ENCODE measurements around the gene ZNF398.
"Not testable (repeated sequence)": the region's sequence is repeated elsewhere in the genome, so short reads cannot be mapped to it uniquely, and the experiment has no call there.

The ZNF398 gene

DNA sequence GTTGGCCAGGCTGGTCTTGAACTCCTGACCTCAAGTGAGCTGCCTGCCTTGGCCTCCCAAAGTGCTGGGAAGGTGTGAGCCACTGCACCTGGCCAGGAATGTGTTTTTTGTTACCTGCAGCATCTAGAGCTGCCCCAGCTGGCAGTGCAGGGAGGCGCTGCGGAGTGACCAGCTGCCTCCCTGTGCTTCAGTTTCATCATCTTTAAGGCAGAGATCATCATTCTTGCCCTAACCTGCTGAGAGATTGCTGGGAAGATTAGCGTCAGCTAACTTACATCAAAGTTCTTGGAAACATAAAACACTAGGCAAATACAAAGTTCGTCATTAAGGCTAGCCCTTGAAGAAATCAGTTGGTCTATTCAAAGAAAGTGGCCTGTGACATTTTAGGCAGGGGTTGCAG lies 50.4 kb downstream of the ZNF398 start:
- DNase-seq (ENCODE audit: low read depth): no peak

DNA sequence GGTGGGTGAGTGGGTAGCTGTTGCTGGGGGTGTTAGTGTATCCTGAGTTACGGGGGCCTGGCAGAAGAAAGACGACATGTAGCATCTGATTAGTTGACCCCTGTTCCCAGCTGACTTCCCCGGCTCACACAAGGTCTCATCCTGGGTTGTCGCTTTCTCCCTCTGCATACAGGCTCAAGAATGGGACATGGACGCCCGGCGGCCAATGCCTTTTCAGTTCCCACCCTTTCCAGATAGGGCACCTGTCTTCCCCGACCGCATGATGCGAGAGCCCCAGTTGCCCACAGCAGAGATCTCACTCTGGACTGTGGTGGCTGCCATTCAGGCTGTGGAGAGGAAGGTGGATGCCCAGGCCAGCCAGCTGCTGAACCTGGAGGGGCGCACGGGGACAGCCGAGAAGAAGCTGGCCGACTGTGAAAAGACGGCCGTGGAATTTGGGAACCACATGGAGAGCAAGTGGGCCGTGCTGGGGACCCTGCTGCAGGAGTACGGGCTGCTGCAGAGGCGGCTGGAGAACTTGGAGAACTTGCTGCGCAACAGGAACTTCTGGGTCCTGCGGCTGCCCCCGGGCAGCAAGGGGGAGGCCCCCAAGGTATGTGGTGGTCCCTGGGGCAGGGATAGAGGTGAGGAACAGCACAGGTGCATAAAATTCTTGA lies 51.0 kb downstream of the ZNF398 start:
- DNase-seq (ENCODE audit: low read depth): no peak

DNA sequence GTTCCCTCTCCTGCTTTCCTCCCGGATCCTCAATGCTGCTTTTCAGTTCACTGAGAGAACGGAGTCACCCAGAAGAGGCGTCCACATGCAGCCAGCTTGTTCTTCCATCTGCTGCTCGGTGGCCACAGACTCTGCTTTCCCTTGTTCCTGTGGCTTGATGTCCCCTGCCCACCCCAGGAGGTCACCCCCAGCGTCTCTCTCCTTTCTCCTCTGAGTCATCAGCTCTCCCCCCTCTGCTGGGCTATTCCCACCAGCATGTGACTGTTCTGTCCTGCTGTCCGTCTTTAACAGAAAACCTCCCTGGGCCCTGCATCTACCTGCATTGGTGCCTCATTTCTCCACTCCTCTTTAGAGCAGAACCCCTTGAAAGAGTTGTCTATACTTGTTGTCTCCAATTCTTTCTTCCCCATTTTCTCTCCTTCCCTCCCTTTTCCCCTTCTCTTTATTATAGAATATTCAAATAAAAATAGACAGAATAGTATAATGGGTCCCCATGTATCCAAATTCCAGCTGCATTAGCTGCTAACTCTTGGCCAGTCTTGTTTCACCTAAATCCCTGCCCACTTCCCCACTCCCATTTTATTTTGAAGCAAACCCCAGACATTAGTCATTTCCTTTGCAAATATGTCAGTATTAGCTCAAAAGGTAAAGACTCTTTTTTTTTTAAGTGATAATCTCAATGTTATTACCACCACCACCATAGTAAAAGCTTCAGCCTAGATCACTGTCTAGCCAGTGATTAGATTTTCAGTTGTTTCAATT lies 52.2 kb downstream of the ZNF398 start:
- DNase-seq (ENCODE audit: low read depth): no peak

DNA sequence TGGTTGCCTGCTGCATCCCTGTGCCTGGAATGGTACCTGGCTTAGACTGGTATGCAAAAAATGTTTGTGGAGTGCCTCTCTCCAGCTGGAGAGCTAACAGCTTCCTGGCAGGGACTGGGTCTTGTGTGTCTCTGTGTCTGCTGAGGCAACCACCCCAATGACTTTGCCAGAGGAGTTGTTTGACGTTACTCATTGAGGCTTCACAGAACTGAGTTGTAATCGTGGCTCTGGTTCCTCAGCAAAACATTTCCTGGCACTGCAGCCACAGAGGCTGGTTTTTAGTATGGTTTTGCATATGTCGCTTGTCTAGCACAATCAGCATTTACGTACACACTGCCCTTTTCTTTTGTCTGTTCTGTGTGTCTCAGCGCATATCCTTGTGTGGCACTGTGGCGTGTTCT lies 55.6 kb downstream of the ZNF398 start:
- DNase-seq (ENCODE audit: low read depth): no peak

DNA sequence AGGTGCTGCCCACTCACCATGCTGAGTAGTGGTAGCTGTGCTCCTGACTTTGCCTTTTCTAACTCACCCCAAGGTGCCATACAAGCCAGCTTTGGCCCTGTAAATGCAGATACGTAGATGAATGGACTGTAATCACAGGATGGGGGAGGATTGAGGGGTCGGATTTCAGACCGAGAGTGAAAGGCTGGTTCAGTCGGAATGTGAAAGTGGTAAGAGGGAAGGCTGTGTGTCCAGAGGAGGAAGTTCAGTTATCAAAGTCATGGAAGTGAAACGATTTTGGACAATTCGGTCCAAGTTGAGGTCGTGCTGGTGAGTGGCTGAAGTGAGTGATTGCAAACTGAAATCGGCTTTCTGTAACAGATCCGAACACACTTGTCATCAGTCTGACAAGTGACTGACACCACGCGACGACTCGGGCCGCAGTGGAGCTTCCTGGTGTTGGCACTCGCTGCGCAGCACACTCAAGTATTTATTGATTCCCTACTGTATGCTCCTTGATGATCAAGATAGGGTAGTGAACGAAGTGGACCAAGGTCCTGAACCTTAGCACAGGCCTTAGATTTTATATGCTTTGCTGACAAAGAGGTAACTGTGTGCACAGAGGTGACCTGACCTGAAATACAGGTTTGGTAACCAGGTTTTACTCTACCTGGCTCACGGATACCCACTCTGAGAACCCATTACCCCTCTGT lies 58.6 kb downstream of the ZNF398 start:
- DNase-seq (ENCODE audit: low read depth): no peak

DNA sequence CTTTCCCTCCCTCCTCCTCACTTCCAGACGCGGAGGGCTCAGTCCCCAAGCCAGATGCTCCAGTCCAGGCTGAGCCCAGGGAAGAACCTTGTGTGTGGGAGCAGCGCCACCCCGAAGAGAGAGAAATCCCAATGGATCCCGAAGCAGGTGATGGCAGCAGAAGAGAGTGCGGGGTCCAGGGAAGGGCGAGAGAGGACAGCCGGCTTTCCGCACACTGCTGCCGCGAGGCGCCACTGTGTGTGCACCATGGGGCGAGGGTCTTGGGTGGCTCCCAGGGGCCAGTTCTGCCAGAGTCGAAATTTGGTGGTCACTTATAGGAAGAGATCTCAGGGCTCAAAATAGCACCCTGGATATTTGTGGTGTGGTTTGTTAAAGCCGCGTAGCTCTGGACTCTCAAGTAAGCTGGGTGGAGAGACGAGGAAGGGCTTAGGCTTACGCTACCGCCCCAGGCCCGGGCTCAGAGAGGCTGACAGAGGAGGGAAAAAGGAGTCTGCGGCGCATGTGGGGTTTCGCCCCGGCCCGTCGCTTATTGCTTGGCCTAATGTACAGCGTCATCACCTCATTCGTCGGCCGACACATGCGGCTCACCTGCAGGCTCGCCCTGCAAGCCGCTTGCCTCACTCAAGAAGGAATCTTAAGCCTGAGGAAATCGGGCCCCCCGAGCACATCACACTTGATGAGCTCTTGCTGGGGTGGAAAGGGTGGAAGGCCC lies 60.2 kb downstream of the ZNF398 start:
- DNase-seq (ENCODE audit: low read depth): no peak

DNA sequence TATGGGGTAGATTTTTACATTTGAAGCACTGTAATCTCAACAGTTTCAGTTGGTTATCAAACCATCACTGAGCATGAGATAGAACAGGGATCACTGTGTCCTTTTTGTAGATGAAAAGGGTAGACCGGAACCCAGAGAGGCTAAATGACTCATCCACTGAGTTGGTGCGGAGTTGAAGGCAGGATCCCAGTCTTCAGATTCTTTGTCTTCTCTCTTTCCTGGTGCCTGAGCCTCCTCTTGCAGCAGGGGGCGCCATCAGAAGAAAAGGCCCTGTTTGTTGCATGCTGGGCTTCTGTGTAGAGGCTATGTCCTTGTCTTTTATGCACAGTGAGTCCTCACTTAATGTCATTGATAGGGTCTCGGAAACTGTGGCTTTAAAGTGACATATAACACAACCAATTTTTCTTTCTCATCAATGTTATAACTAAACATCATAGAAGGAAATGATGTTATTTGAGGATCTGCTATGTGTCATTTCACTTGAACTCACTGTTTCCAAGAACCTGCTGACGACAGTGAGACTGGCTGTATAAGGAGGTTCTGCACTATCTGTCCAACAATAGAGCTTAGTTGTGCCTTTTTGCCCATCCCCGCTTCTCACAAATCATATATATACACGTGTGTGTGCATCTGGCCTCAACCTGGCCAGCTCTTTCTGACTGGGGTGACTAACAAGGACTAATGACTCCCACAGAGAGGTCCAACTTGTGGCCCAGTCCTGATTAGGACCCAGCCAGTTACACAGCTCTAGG lies 62.4 kb downstream of the ZNF398 start:
- no peak for DNase-seq (ENCODE audit: low read depth)

DNA sequence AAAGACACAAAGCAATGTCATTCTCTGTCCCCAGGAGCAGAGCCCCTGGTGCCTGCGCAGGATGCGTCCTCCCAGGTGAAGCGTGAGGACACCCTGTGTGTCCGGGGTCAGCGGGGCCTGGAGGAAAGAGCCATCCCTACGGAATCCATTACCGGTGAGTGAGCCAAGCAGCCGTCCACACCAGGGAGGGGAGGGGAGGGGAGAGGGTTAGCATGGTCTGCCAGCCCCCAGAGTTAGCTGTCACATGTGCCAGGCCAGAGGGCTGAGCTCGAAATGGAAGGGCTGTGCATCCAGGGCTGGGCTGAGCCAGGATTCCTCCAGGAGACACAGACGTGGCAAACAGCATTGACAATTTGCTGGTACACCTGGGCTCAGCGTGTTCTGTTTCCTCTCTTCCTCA lies 63.3 kb downstream of the ZNF398 start:
- no peak for DNase-seq (ENCODE audit: low read depth)

DNA sequence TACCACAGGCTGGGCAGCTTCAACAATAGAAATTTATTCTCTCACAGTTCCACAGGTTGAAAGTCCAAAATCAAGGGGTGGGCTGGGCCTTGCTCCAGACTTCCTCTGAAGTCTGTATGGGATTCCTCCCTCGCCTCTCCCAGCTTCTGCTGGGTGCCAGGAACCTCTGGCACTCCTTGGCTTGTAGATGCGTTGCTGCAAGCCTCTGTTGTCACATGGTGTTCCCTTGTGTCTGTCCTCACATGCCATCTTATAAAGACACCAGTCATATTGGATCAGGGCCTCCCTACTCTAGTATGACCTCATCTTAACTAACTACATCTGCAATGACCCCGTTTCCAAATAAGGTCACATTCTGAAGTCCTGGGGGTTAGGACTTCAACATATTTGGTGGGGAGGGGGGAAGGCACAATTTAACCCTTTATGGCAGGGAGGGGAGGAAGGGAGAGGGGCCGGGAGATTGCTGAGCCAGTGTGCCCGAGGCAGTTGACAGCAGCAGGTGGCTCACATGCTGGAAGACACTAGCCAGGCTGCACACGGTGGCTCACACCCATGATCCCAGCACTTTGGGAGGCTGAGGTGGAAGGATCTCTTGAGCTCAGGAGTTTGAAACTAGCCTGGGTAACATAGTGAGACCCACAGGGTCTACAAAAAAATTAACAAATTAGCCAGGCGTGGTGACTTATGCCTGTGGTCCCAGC lies 66.9 kb downstream of the ZNF398 start:
- peak; percentile 37 for DNase-seq (ENCODE audit: low read depth)

DNA sequence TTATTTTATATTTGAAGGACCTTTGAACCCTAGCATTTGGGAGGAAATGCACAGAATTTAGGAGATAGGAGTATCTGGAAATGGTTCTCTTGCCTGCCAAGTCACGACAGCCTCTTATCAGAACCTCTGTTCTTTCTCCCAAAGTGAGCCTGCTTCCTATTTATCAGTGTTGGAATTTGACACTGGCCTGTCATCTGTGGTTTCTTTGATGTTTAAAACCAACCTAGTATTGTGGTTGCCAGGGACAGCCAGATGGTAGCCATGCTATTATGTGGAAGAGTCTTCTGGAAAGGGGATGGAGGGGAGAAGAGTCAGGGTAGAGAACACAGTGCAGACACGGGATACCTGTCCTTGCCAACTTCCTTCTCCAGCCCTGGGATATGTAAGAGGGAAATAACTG lies 69.1 kb downstream of the ZNF398 start:
- no peak for DNase-seq (ENCODE audit: low read depth)

DNA sequence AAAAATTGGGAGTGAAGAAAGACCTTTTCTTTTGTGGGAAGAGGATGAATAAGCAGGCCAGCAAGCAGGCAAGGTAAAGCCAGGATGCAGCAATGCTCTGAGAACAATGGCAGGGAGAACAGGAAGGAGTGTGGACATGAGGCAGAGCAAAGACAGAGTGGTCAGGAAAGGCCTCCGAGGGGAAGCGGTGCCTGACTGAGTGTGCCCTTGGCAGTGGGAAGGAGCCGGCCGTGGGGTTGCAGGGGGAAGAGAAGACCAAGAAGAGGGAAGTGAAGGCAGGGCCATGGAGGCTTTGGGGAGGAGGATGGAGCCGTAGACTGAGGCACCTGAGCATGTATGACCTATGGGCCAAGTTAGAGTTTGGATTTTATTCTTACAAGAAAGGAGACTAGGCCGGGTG lies 70.3 kb downstream of the ZNF398 start:
- no peak for DNase-seq (ENCODE audit: low read depth)

DNA sequence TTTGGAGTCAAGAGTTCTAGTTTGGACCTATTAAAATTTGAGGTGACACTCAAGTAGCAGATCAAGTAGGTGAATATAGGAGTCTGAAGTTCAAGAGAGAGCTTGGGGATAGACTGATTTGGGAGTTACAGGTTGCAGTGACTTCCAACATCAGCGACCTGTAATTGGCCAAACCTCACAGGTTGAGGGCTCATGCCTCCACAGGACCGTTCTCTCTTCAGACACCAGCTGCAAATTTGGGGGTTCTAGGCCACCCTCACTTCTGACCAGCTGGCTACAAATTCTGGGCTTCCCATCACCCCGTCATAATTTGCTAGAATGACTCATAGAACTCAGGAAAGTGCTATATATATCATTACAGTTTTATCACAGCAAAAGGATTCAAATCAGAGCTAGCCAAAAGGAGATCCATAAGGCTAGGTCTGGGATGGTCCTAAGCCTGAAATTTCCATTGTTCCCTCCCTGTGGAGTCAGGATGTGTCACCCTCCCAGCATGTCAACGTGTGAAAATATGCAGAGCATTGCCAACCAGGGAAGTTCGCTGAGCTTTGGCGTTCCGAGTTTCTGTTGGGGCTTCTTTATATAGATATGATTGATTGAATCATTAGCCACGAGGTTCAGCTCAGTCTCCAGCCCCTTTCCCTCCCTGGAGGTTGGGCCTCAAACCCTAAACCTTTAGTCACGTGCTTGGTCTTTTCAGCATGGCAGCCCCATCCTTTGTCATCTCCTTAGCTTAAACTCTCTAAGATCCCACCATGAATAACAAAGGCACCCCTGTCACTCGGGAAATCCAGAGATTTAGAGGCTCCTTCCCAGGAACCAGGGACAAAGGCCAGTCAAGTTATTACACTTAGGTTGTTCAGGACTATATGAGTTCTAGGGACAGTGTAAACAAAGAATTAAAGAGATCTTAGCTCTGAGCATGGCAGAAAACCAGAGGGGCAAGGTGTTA lies 71.5 kb downstream of the ZNF398 start:
- DNase-seq (ENCODE audit: low read depth): no peak

DNA sequence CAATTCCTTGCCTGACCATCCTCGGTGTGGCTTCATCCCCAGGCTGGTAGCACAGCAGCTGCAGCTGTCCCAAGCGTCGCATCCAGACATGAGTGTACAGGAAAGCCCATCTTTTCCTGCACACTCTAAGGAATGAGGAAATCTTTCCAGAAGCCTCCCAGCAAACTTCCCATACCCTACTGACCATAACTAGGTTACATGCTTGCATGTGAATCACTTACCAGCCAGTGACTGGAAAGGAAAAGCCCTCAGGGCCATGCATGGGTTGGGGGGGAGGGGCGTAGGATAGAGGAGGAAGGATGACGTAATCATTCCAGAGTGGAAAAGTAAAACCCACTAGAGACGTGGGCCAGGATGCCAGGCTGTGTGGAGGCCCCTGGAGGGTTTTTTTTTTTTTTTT lies 73.3 kb downstream of the ZNF398 start:
- peak; percentile 49 for DNase-seq (ENCODE audit: low read depth)

DNA sequence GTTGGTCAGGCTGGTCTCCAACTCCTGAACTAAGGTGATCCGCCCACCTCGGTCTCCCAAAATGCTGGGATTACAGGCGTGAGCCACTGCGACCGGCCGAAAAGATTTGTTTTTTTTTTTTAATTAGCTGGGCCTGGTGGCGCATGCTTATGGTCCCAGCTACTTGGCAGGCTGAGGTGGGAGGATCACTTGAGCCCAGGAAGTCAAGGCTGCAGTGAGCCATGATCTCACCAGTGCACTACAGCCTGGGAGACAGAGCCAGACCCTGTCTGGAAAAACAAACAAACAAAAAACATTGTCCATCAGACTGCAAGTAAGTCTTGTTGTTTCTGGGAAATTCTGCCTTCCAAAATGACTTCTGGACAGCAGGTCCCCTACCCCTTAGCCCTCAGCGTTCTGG lies 75.9 kb downstream of the ZNF398 start:
- DNase-seq (ENCODE audit: low read depth): no peak

DNA sequence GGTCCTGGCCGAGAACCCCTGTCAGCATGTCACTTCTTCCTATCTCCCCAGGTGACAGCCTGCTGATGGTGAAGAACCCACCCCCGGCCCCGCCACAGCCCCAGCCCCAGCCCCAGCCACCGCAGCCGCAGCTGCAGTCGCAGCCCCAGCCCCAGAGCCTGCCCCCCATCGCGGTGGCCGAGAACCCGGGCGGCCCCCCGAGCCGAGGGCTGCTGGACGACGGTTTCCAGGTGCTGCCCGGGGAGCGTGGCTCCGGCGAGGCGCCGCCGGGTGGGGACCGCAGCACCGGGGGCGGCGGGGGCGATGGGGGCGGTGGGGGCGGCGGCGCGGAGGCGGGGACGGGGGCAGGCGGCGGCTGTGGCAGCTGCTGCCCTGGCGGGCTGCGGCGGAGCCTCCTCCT lies 76.5 kb downstream of the ZNF398 start:
- DNase-seq (ENCODE audit: low read depth): no peak

DNA sequence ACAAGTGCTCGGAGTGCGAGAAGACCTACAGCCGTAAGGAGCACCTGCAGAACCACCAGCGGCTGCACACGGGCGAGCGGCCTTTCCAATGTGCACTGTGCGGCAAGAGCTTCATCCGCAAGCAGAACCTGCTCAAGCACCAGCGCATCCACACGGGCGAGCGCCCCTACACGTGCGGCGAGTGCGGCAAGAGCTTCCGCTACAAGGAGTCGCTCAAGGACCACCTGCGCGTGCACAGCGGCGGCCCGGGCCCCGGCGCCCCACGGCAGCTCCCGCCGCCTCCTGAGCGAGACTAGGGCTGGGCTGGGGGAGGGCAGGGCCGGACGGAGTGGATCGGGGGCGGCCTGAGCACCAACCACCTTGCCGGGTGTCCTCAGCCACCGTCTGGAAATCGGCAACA lies 77.1 kb downstream of the ZNF398 start:
- no peak for DNase-seq (ENCODE audit: low read depth)

DNA sequence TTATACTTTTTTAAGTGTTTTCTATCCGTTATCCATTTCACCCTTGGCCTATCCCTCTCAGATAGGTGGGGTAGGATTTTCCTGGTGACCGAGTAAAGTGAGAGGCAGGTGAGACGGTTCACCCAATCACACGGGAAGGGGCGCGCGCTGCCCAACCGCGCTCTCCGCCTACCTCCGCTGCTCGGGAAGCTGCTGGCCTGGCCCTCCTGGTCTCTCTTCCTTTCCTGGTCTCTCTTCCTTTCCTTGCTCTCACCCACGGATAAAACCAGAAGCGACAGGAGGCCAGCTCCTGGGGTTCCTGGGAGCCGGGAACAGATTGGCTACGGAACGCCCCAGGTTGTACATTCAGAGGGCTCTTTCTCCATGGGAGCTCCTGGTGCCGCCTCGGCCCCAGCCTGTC lies 77.9 kb downstream of the ZNF398 start:
- no peak for DNase-seq (ENCODE audit: low read depth)

DNA sequence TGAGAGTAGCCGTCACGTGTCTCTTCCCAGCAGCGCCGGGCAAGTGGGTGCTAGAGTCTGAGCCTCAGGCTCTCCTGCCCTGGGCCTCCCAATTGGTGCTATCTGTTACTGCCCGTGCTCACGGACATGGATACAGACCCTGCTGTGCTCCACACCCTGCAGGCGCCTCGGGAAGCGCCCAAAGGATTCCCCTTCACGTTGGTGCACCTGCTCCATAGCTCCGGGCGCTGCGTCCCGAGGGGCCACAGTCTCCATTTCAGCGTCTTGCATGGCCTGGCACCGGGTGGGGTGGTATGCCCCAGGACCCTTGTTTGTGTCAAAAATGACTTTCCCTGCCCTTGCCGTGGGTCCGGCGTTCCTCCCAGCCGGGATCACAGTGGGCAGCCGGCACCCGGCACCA lies 78.4 kb downstream of the ZNF398 start:
- DNase-seq (ENCODE audit: low read depth): no peak

DNA sequence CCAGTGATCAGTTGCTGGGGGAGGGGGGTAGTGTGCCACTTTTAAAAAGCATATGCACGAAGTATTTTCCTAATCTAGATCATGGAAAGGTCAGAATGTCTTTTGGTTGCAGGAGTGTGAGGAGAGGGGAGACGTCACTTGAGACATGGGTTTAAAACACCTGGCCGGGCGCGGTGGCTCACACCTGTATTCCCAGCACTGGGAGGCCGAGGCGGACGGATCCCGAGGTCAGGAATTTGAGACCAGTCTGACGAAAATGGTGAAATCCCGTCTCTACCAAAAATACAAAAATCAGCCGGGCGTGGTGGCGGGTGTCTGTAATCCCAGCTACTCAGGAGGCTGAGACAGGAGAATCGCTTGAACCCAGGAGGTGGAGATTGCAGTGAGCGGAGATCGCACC lies 79.1 kb downstream of the ZNF398 start:
- not testable (repeated sequence) for DNase-seq (ENCODE audit: low read depth)

DNA sequence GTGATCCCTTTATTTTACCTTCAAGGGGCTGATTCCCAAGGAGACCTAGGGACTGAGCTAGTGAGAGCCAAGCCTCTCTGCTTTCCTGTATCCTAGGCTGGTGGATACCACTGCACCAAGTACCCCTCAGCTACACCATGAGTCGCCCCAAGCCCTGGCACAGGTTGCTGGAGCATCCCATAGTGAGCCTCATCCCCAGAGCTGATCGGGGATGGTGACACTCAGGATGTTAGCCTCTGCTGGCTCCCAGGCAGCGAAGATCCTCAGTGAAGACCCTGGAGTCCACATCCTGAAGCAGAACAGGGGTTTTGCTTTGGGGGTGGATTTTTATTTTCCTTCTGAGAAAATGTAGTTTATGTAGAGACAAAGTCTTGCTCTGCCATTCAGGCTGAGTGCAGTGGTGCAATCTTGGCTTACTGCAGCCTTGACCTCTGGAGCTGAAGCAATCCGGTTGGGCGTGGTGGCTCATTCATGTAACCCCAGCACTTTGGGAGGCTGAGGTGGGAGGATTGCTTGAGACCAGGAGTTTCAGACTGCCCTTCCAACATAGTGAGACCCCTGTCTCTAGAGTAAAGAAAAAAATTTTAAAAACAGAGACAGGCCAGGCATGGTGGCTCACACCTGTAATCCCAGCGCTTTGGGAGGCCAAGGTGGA lies 79.7 kb downstream of the ZNF398 start:
- no peak for DNase-seq (ENCODE audit: low read depth)

Measured in fibroblast of gingiva (primary cell).